NCI-H1930 (cell line): ENCODE data around the gene CCDC7.
"Not testable (repeated sequence)": the region's sequence is repeated elsewhere in the genome, so short reads cannot be mapped to it uniquely, and the experiment has no call there.

Source experiments
- DNase-seq, 2 experiments: peaks; one replicate each; lab custom pipeline; 2025; lab: John Stamatoyannopoulos, UW

Gene CCDC7

DNA sequence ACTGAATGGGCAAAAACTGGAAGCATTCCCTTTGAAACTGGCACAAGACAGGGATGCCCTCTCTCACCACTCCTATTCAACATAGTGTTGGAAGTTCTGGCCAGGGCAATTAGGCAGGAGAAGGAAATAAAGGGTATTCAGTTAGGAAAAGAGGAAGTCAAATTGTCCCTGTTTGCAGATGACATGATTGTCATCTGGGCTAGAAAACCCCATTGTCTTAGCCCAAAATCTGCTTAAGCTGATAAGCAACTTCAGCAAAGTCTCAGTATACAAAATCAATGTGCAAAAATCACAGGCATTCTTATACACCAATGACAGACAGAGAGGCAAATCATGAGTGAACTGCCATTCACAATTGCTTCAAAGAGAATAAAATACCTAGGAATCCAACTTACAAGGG, 116.8 kb downstream of the CCDC7 start:
- DNase-seq: not testable (repeated sequence)

DNA sequence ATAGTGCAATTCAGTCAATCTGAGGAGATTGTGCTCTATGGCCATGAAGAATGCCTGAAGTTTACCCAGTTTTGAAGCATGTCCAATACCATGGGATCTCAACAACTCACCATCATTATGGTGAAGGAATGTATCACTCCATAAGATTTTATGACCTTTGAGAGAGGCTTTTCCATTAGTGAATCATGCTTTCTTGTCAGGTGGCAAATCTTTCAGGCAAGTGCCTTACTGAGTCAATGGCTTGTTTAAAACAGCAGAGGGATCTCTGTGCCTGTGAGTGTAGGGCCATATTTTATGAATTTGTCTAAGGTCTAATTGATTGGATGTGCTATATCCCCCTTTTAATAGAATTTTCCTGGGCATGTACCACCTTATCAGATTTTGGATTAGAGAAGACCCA, 131.5 kb downstream of the CCDC7 start:
- DNase-seq: no peak

DNA sequence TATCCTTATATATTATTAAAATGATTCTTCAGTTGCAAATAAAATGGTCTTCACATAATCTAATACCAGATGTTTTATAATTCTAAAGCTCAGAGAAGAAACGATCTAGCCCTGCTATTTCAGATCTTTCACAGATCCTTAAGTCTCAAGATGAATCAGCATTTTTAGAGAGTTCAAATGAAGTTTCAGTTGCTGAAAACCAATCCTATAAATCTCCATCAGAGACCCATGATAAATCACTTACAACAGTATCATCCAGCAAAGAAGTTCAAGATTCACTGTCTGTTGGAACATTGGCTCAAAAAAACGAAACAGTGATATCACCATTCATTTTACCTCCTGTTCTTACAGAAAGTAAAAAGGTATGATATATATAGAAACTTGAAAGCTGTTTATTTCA, 137.0 kb downstream of the CCDC7 start:
- no peak for DNase-seq

GRCh38 chr10:32598022-32598421, 152.1 kb downstream of the CCDC7 start:
- DNase-seq: not testable (repeated sequence)

GRCh38 chr10:32600317-32600716, 154.4 kb downstream of the CCDC7 start:
- no peak for DNase-seq

GRCh38 chr10:32601562-32601961, 155.6 kb downstream of the CCDC7 start:
- DNase-seq: not testable (repeated sequence)

DNA sequence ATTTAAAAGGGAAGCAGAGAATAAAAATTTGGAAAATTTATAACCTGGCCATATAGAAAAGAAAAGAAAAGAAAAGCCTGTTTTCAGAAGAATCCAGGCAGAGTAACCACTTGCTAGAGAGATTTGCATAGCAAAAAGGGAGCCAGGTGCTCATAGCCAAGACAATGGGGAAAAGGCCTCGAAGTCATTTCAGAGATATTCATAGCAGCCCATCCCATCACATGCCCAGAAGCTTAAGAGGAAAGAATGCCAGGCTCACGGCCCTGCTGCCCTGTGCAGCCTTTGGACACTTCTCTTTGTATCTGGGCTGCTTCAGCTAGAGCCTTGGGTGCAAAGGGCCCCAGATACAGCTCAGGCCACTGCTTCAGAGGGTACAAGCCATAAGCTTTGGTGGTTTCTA, 159.8 kb downstream of the CCDC7 start:
- DNase-seq: no peak

- not testable (repeated sequence) for DNase-seq
These were observed 164.6 kb downstream of the CCDC7 start for GRCh38 chr10:32610543-32610942.

GRCh38 chr10:32616438-32616837, 170.5 kb downstream of the CCDC7 start:
- DNase-seq: no peak

DNA sequence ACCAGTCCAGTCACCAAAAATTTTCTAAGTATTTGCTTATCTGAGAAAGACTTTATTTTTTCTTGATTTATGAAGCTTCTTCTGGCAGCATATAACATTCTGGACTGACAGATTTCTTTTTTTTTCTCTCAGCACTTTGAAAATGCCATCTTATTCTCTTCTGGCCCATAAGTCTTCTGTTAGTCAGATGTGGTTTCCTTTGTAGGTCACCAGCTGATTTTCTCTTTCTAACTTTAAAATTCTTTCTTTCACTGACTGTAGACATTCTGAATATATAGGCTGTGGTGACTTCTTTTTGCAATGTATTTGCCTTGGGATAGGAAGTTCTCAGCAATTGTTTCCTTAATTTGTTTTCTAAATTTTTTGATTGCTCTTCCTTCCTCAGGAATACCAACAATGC, 172.5 kb downstream of the CCDC7 start:
- DNase-seq: no peak

DNA sequence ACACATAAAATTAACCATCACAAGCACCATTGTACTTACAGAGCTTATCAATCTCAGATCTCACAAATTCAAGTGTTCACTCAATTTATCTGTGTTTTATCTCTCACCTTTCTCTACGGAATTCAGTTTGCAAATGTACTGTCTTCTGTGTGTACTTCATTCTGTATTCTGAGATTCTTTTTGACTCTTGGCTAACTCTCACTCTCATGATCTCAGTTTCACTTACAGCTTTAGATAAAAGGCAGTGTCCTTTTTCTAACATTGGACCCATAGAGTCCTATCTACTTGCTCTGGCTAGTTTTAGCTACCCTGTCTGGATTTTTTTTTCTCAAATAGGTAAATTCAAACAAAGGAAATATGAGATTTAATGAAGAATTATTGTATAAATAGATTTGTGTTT, 176.0 kb downstream of the CCDC7 start:
- DNase-seq: no peak

- no peak for DNase-seq
These were observed 176.5 kb downstream of the CCDC7 start for GRCh38 chr10:32622409-32622808.

- DNase-seq: no peak
These were observed 181.2 kb downstream of the CCDC7 start for GRCh38 chr10:32627183-32627582.

DNA sequence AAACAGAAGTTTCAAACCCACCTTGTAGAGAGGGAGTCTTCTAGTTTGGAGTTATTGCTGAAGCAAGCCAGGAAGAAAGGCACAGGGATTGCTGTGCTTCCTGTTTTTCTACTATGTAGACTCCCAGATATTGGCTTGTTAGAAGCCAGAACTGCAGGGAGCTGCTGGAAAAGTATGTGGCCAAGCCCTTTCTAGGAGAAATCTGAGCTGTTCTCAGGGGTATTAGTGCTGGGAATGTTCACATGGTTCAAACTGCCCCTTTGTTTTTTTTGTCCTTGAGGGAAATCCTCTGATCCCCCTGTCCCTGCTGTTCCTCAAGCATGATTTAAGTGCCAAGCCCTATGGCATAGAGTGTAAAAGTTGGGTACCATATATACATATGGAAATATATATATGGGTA, 184.0 kb downstream of the CCDC7 start:
- DNase-seq: no peak

GRCh38 chr10:32646535-32646934, 200.6 kb downstream of the CCDC7 start:
- DNase-seq: no peak

GRCh38 chr10:32650246-32650655, 204.3 kb downstream of the CCDC7 start:
- DNase-seq: no peak

- DNase-seq: not testable (repeated sequence)
These were observed 211.5 kb downstream of the CCDC7 start for GRCh38 chr10:32657430-32657829.

DNA sequence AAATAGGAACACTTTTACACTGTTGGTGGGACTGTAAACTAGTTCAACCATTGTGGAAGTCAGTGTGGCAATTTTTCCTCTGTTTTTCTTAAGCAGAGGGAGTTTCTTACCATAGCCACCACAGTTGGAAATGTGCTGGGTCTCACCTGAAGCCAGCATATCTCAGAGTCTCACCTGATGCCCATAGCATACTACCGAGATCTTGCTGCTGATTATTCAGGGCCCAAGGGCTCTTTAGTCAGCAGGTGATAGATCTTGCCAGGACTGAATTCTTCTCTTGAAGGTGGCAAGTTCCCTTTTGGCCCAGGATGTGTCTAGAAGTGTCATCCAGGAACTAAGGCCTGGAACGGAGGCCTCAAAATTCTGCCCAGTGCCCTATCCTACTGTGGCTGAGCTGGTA, 215.4 kb downstream of the CCDC7 start:
- no peak for DNase-seq

DNA sequence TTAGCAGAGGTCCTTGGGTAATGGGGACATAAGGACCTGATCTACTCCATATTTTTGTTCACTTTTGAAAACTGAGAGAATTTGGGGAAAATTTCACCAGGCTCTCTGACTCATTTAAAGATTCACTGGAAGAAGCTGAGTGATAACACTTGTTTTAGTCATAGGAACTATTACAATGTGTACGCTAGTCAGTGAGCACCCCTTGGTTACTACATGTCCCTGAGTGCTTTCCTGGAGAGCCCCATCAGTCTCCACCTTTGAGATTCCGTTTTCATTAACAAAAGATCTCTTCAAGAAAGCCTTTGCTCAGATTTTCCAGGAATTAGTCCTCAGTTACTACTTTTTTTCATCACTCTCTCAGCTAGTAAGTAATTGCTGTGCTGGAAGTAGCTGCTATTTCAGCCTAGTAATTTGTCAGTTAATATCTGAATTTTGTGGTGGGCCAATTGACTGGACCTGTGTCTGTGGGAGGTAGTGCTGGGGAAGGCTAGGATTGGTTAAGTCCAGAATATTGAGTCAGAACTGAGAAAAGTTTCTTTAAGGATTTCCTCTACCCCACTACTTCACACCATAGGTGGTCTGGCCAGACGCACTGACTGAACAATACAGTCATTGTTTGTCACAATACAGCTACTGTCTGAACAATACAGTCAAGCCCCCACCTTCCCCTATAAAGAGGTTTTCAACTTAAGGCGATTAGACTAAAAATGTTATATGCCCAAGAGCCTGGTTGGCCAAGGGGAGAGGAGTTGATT, 235.0 kb downstream of the CCDC7 start:
- DNase-seq: no peak

GRCh38 chr10:32684291-32684690, 238.4 kb downstream of the CCDC7 start:
- DNase-seq: no peak

- no peak for DNase-seq
These were observed 241.2 kb downstream of the CCDC7 start for GRCh38 chr10:32687116-32687515.

- DNase-seq: no peak
These were observed 241.6 kb downstream of the CCDC7 start for GRCh38 chr10:32687546-32687945.

GRCh38 chr10:32692174-32692573, 246.2 kb downstream of the CCDC7 start:
- no peak for DNase-seq

GRCh38 chr10:32693441-32693979, 247.6 kb downstream of the CCDC7 start:
- DNase-seq: no peak
